ENCODE measurements around the gene RFXANK.
"Not testable (repeated sequence)": the region's sequence is repeated elsewhere in the genome, so short reads cannot be mapped to it uniquely, and the experiment has no call there.

RFXANK gene

DNA sequence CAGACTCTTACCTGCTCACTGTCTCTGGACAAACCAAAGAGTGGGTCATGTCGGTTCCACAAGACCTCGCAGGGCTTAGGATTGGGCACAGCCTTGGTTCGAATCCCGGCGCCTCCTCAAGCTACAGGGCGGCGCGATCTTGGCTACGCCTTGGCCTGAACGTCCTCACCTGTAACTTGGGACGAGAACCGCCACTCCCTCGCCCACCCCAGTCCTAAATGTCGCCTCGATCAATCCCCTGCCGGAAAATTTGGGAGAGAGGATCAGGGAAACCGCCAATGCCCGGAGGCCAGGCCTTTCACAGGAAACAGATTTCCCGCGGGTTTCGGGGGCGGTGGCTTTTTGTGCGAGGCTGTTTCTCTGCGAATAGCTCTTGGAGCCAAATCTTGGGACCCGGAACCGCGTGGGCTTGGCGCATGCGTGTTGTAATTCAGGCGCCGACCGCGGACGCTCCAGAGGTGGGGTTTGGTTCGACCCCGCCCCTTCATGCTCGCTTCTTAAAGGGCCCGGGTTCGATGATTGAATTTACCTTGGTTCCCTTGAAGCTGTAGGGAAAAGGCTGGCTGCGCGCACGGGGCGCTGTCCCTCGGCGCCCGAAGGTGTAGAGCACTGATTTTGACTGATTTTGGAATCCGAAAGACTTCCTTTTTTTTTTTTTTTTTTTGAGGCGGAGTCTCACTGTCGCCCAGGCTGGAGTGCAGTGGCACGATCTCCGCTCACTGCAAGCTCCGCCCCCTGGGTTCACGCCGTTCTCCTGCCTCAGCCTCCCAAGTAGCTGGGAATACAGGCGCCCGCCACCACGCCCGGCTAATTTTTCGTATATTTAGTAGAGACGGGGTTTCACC, 11.2 kb downstream of the RFXANK start, which contains the start of gene NR2C2AP:
NR2C2AP (minus strand) TSS at position 403 of the 845 bp plus-strand sequence; CDS start at position 49, 354 bp downstream.
- H3K27ac ChIP-seq = peak within 1 kb of the TSS; percentile 22 to 96 (median 77)
- peak within 1 kb of the TSS; percentile 41 to 76 (median 60) for H3K4me3 ChIP-seq

DNA sequence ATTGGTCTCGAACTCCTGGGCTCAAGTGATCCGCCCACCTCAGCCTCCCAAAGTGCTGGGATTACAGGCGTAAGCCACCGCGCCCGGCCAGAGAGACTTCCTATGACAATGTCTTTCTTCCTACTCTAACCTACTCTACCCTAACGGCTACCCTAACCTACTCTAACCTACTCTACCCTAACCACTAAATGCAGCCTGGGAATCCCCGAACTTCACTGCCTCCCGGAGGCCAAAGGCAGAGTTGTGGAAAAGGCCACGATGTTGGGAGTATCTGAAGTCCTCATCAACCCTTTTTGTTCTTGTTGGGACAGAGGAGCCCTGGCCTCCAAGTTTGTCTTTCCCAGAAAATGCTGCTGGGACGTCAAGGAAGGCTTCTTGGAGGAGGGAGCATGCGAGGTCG, 12.1 kb downstream of the RFXANK start:
- Histone ChIP-seq H3K4me3 (no peak overlapping the region), H3K27ac (no peak overlapping the region)

DNA sequence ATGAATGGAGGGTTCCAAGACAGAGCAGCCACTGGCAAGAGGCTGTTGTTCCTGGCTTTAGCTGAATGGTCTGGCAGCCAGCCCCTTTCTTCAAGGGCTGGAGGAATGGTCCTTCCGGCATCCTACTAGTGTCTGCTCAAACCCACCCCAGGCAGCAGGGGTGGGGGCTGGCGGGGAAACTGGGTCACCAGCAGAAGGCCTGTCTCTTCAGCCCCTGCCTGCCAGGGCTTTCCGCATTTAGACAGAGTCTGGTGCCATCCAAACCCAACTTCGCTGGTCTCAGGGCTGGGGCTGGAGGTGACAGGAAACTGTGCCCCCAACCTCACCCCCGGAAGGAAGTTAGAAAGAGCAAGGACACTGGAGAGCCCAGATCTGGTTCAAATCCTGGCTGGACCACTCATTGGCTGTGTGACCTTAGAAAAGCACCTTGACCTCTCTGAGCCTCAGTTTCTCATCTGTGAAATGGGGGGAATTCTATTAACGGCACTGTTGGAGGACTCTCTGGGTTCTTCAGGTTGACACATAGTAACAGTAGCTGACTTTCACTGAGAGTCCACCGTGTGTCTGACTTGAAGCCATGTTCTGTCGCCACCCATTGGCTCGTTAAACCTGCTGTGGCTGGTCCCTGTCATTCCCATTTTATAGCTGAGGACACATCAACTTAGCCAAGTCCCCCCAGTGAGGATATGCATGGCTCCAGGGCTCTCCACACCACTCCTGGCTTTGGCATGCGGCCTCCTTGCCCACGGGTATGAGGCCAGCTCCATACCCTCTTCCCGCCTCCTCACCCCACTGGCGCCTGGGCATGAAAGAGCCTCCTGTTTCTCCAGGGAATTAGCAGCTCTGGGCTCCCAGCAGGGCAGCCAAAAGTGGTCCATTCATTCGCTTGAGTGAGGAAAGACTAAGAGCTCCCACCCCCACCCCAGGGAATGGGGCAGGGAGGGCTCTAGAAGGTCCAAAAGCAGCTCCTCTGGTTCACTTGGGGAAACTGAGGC, 13.7 kb downstream of the RFXANK start:
- Histone ChIP-seq H3K27ac (no peak overlapping the region), H3K4me3 (no peak overlapping the region)

DNA sequence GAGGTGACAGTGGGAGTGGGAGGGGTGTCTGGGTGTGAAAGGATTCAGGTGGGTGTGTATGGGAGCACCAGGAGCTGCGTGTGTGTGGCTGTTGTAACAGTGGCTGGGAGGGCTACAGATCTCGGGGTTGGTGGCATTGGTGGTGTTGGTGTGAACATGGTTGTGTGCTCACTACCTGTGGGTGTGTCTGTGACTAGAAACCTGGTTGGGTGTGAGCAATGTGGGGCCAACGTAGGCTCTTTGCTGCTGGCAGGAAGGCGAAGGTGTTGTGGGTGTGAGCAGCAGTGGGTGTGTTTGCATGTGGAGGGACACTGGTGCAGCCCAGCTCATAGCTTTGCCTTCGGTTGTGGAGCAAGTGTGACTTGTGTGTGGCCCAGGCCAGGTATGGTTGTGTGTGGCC, 14.9 kb downstream of the RFXANK start:
- H3K27ac ChIP-seq = no peak overlapping the region

DNA sequence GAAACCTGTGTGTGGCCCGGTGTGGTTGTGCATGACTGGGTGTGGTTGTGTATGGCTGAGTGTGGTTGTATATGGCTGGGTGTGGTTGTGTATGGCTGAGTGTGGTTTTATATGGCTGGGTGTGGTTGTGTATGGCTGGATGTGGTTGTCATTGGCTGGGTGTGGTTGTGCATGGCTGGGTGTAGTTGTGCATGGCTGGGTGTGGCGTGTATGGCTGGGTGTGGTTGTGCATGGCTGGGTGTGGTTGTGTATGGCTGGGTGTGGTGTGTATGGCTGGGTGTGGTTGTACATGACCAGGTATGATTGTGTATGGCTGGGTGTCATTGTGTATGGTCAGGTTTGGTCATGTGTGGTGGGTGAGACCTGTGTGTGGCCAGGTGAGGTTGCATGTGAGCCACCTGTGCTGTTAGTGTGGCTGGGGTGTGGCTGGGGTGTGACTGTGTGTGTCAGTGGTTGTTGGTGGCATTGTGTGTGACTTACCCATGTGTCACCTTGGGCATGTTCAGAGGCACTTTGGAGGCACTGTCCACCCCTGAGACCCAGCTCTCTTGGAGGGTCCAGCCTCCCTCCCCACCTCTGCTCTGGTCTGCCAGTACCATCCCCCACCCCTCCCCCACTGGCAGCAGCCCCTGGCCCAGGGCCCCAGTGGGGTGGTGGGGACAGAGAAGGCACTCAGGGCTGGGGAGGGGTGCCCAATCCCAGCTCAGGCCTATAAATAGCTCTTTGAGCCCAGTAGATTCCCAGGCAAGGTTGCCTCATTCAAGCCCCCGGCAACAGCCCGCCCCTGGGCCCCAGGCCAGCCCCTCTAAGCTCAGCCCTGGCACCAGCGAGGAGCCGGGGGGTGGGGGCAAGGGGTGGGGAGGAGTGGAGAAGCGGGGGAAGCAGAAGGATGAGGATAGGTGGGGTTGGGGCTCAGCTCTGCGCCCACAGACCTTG, 15.8 kb downstream of the RFXANK start:
- no peak overlapping the region for H3K4me3 ChIP-seq
- H3K27ac ChIP-seq = no peak overlapping the region

More for the DNA sequence above, 14.9 kb downstream of the RFXANK start:
- H3K4me3 ChIP-seq = no peak overlapping the region

DNA sequence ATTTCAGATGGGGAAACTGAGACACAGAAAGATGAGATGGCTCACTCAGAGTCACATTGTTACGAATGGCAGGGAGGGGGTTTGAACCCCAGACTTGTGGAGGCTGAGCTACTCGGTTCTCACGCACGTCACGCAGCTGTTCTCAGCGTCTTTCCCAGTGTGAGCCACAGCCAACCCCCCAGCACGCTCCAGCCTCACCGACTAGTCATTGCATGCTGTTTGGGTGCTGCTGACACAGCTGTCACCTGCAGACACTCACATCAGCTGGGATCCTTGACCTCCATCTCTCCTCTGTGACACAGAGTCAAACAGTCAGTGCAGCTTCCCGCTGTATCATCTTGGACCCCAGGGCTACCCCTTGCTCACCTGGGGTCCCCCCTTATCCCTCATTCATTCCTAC, 17.3 kb downstream of the RFXANK start:
- H3K4me3 ChIP-seq = no peak overlapping the region

DNA sequence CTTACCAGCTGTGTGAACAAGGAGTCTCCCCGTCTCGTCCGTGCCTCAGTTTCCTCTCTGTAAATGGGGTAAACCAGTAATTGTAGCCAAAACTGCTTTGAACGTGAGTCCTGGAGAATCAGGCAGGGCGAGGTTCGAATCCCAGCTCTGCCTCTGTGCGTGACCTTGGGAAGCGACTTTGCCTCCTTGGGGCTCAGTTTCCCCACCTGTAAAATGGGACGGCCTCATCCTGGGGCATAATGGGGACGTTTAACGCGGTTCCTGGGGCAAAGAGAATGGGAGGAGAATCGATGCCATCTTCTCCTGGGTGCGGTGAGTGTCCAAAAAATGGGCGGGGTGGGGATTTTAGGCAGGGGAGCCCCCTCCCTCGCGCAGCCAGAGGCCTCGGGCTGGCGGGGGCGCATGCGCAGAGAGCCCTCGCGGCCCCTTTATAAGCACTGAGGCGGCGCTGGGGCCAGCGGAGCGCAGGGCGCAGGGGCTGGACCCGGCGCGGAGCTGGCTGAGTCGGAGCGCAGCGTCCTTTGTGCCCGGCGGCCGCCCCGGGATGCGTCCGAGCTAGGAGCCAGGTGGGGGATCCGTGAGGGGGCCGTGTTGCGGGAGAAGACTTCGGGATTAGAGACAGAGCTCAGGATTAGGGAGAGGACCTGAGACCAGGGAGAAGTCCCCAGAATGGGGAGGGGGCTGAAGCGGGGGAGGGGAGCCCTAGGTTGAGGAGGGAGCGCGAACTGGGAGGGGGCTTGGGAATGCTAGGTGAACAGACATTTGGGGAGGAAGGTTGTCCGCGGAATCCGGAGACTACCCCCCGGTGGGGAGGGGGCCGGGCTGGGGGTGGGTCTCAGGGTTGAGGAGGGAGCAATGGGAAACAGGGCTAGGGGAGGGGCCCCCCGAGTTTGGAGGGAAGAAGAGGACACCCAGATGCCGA, 19.7 kb downstream of the RFXANK start, which contains the start of gene NCAN:
NCAN (plus strand) TSS at position 460 of the 922 bp plus-strand sequence. CDS start 4,996 bp downstream, outside the sequence.
- Histone ChIP-seq H3K4me3 (no peak within 1 kb of the TSS), H3K27ac (no peak within 1 kb of the TSS)

More for the DNA sequence above, 17.3 kb downstream of the RFXANK start:
- H3K27ac ChIP-seq = no peak overlapping the region

DNA sequence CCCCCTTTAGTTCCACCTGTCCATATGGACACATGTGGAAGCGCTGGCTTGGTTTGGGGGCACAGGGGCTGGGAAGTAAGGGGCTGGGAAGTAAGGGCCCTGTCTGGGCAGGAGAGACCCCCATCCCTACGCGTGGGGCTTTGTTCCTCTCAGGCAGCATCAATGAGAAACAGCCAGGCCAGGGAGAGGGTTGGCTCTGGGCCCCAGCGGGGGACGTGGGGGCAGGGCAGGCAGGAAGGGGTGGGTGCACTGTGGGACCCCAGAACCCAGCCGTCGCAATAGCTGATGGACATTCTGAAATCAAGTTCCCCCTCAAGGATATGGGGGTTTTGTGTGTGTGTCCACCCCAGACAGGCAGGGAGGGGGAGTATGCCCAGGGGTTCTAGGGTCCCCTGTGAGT, 20.9 kb downstream of the RFXANK start:
- Histone ChIP-seq H3K4me3 (no peak overlapping the region), H3K27ac (no peak overlapping the region)

DNA sequence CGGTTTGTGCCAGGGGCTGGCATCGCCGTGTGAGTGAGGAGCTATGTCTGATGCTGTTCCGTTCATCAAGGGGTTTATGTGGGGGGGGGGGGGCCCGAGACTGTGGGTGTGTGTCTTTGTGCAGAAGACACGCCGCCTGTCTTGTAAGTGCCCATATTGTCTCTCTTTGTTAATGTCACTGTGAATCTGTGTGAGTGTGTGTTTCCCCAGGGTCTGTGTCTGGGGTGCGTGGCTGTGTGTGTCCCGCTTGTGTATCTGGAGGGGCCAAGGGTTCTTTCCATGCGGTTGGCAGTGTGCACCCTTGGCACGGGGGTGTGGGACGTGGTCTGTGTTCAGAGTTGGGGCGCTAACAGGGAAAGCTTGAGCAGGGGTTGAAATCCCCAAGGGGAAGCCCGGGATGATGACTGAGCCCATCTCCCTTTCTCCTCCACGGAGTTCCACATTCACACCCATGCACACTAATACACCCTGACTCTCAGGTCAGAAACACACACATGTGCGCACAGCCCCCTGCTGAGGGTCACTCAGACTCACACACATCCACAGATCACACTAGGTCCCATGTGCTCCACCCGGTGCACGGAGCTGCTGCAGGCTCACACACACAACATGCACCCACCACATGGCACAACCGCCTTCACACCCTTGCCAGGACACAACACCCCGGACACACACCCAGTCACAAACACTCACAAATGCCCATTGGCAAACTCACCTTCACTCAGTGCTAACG, 21.5 kb downstream of the RFXANK start:
- no peak overlapping the region for H3K4me3 ChIP-seq

DNA sequence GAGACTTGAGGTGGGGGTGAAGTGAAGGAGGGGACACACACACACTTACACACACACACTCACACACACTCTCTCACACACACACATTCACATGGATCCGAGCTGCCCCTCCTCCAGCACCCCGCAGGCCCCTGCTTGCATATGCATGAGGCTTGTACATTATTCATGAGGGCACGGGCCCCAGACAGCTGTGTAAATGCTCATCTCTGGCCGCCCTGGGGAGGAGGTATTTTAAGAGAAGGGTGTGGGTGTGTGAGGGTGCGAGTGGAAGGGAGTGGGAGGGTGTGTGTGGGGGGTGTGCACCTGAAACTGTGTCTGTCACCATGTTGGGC, 22.1 kb downstream of the RFXANK start:
- H3K4me3 ChIP-seq = no peak overlapping the region
- H3K27ac ChIP-seq = no peak overlapping the region

More for the DNA sequence above, 21.5 kb downstream of the RFXANK start:
- no peak overlapping the region for H3K27ac ChIP-seq

DNA sequence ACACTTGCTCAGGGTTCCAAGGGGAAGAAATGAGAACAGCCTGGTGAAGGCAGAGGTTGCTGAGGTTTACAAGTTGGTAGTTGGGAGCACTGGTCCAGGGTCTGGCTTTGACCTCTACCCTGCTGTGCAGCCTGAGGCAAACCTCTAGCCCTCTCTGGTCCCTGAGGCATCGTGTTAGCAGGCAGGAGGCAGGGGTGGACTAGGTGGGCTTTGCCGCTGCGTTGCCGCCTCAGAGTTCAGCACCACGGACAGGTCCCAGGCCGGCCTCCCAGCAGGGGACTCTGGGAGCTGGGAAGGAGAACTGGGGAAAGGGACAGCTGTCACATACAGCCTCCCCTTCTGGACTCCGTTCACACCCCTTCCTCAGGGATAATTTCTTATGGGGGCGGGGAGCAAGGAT, 22.8 kb downstream of the RFXANK start:
- H3K27ac ChIP-seq = no peak overlapping the region
- H3K4me3 ChIP-seq = no peak overlapping the region

DNA sequence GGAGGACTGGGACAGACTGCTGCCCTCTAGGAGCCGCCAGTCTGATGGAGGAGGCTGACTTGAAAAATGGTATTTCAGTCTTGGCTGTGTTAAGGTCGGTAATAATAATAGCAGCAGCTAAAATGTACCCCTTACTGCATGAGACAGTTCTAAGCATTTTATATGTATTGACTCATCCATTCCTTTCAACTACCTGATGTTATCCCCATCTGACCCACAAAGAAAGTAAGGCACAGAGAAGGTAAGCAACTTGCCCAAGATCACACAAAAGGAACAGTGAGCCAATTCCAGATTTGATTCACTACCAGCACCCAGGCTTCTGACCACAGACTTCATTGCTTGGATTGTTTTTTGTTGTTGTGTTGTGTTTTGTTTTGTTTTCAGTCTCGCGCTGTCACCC, 23.7 kb downstream of the RFXANK start:
- Histone ChIP-seq H3K27ac (no peak overlapping the region), H3K4me3 (no peak overlapping the region)

DNA sequence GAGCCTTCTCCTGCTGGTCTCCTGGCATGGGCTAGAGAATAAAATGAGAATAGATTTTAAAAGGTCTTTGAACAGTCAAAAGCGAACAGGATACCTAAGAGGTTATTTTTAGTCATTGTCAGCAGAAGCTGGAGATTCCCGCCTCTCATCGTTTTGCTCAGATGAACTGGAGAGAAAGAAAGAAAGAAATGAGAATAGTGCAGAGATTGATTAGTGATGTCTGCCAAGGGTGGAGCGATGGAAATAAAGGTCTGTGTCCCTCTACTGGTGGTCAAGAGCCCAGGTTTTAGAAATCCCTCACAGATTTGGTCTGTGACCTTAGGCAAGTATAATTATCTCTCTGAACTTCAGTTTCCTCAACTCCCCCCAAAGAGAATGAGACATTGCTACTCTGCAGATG, 25.0 kb downstream of the RFXANK start:
- no peak overlapping the region for H3K27ac ChIP-seq

DNA sequence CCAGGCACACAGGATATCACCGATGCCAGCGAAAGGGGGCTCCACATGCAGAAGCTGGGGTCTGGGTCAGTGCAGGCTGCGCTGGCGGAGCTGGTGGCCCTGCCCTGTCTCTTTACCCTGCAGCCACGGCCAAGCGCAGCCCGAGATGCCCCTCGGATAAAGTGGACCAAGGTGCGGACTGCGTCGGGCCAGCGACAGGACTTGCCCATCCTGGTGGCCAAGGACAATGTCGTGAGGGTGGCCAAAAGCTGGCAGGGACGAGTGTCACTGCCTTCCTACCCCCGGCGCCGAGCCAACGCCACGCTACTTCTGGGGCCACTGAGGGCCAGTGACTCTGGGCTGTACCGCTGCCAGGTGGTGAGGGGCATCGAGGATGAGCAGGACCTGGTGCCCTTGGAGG, 26.9 kb downstream of the RFXANK start:
- Histone ChIP-seq H3K27ac (no peak overlapping the region), H3K4me3 (no peak overlapping the region)

More for the DNA sequence above, 25.0 kb downstream of the RFXANK start:
- H3K4me3 ChIP-seq = no peak overlapping the region

DNA sequence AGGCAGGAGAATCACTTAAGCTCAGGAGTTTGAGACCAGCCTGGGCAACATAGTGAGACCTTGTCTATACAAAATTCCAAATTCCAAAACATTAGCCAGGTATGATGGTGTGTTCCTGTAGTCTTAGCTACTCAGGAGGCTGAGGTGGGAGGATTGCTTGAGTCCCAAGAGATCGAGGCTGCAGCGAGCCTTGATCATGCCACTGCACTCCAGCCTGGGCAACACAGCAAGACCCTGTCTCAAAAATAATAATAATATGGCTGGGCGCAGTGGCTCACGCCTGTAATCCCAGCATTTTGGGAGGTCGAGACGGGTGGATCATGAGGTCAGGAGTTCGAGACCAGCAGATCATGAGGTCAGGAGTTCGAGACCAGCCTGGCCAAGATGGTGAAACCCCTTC, 28.9 kb downstream of the RFXANK start:
- not testable (repeated sequence) for H3K4me3 ChIP-seq, H3K27ac ChIP-seq

DNA sequence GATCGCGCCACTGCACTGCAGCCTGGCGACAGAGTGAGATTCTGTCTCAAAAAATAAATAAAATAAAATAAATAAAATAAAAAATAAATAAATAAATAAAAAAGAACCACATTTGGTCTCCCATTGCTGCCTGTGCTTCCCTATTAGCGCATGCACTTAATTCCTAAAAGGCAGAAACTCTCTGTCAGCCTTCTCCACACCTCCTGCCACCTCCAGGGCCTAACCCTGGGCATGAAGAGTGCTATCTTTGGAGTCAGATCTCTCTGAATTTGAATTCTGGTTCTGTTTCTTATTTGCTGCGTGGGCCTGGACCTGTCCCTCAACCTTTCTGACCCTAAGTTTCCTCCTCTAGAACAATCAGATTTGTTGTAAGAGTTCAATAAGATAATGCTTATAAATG, 31.0 kb downstream of the RFXANK start:
- Histone ChIP-seq H3K27ac (no peak overlapping the region), H3K4me3 (no peak overlapping the region)

DNA sequence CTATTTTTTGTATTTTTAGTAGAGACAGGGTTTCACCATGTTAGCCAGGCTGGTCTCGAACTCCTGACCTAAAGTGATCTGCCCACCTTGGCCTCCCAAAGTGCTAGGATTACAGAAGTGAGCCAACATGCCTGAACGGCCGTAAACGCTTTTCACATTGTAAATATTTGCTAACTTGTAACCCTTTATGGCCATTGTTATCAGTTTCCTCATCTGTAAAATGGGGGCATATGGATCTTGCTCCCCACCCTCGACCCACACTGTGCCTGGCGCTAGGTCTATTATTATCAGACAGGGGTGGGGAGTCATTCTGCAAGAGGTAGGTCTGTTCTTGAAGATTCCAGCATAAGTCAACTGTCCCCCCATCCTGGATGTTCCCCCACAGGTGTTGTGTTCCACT, 31.6 kb downstream of the RFXANK start:
- no peak overlapping the region for H3K27ac ChIP-seq
- H3K4me3 ChIP-seq = no peak overlapping the region

All from skin epidermis (tissue), 12 donors.